Fibroblast of the aortic adventitia (primary cell): ENCODE results near the gene TMPRSS3. TPM values are rescaled to one million over a fixed set of nuclear protein-coding genes. Genes with fewer than 3 reads are reported as not detected.

Experiments
- DNase-seq: peaks from one replicate; pipeline ENCODE4 v3.0.0-alpha.2; 2010; ENCODE audit warnings: low read depth
- H3K4me3 ChIP-seq: 2 replicates; pipeline ENCODE4 v1.5.1; 2011; ENCODE audit warnings: low read depth, mild to moderate bottlenecking, control low read depth, low read length, moderate library complexity
- total RNA-seq: library from RNA; depleted of rRNA; stranded (reverse); fragments of >200 nt; gene quantifications from 2 replicates; pipeline ENCODE4 v1.2.3, GENCODE V29; 2012; ENCODE audit warnings: low replicate concordance
- TF ChIP-seq, protein P1 (sequence below): IDR thresholded peaks from 2 replicates; pipeline ENCODE4 v1.5.1; 2011; ENCODE audit warnings: mild to moderate bottlenecking, low read length, control low read depth, inconsistent platforms; ENCODE audit not compliant: insufficient read depth

Gene TMPRSS3
- total RNA-seq, 1 donor, result not detected

DNA sequence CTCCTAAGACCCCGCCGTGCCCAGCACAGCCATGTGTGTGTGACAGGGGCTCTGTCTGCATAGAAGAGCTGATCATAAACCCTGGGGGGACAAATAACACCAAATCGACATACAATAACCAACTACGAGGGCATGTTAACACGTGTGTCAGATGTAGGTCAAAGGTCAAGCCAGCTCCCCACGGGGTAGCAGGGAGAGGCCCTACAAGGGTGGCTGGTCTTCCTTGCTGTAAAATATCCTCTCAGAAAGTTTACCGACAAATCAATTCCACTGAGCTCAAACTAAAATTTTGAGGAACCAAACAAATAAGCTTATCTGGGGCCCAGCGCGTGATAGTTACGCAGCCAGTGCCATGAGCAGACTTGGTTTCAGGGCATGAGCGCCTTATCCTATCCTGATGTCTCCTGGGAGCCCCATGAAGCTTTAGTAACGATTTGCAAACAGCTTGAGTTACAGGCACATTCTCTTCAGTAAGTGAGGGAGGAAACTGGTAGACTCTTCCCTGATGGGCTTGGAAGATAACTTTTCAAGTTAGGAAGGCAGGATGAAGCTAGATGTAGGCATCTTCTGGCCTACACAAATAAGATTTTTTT lies 2.7 kb upstream of the TMPRSS3 start:
- no peak for DNase-seq
- no peak overlapping the region for H3K4me3 ChIP-seq
- TF ChIP-seq, protein P1, sequence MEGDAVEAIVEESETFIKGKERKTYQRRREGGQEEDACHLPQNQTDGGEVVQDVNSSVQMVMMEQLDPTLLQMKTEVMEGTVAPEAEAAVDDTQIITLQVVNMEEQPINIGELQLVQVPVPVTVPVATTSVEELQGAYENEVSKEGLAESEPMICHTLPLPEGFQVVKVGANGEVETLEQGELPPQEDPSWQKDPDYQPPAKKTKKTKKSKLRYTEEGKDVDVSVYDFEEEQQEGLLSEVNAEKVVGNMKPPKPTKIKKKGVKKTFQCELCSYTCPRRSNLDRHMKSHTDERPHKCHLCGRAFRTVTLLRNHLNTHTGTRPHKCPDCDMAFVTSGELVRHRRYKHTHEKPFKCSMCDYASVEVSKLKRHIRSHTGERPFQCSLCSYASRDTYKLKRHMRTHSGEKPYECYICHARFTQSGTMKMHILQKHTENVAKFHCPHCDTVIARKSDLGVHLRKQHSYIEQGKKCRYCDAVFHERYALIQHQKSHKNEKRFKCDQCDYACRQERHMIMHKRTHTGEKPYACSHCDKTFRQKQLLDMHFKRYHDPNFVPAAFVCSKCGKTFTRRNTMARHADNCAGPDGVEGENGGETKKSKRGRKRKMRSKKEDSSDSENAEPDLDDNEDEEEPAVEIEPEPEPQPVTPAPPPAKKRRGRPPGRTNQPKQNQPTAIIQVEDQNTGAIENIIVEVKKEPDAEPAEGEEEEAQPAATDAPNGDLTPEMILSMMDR, result no peak

DNA sequence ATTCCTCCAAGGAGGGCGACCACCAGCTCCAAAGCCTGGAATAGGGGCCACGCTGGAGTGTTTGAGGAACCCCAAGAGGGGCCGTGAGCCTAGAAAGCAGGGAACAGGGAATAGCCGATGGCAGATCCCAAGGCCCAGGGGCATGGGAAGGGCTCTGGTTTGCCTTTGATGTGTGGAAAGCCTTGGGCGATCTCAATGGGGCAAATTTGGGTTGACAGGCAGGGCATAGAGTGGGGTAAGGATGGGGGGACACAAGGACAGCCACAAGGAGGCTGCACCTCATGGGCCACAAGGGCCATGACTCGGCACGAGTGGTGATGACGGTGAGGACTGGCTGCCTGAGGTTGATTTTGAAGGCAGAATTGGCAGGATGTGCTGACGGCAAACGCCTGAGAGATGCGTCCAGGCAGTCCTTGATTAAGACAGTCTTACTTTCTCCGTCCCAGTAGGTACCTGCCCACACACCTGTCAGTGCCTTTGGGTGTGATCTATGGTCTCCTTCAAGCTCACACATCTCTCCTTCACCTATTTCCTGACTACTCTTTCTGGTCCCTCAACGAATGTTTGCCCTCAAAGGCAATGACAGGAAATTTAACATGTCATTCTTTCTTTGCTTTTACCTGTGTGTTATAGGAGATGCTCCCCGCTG lies 2.0 kb upstream of the TMPRSS3 start:
- DNase-seq, result no peak
- no peak overlapping the region for H3K4me3 ChIP-seq
- TF ChIP-seq, protein P1, result no peak

DNA sequence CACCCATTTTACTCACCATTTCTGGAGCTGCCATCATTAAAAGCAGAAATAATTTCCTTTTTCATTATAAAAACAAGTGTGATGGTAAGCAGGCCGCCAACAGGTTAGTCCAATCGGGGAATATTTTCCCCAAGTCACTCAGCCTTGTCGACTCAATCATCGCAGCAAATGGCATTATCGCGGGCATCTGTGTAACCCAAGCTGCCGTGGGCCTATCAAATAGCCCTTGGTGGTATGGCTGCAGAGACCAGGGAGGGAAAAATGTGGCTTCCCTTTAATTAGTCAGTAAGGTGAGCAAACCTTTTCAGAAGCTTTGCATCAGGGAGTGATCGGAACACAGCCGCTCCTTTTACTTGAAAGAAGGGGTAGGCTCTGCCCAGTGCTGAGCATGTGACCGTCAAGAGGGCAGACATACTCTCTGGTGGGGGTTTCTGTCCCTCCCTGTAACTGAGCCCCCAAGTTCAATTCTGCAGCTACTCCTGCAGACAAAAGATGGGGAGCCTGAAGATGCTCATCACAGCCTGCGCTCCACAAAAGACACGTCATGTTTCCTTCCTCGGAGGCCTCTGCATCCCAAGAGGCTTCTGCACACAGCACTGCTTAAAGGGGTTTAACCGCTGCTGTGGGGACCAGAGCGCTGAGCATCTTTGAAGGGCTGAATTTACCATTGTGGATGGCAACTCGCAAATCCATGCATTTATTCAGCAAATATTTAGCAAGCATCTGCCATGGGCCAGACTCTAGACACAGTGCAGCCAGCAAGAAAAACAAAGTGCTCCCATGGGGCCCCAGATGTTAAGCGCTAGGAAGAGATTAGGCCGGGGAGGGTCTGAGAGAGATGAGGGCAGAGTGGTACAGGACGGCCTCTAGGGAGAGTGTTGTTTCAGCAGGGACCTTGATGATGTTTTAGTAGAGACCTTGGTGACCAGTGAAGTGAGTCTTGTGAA lies 1.2 kb upstream of the TMPRSS3 start:
- no peak overlapping the region for H3K4me3 ChIP-seq
- no peak for DNase-seq
- TF ChIP-seq, protein P1, result no peak

DNA sequence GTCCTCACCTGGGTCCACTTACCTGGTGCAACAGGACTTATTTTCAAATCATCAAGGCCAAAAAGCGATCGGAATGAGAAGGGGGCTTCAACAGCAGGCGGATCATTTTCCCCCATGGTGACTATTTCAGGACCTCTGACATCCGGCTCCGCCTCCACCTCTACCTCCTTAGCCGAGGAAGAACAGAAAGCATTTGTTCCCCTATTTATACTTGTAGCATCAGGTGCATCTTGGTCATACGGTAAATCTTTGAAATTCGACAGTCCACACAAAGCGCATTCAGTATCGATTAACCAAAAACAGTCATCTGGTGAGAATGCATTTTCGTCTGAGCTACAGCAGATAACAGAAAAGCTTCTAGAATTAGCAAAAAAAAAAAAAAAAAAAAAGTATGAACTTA lies 550 bp downstream of the TMPRSS3 start:
- H3K4me3 ChIP-seq, result no peak overlapping the region
- TF ChIP-seq, protein P1, result no peak
- DNase-seq, result no peak

DNA sequence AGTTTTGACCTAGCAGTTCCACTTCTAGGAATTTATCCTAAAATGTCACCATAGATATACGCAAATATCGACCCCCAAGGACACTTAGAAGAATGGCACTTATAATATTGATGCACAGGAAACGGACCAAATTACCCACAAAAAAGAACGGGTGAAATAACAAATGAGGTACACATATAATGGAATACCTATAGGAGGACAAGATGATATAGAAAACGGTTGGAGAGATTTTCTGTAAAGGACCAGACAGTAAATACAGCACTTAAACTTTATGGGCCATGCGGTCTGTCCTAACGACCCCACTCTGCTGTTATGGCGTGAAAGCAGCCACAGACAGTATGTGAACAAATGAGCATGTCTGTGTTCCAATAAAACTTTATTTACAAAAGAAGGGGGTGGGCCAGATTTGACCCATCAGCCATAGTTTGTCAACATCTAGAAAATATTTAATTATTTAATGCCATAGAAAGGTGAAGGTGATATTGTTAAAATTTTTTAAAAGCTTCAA lies 2.4 kb downstream of the TMPRSS3 start:
- no peak overlapping the region for H3K4me3 ChIP-seq
- TF ChIP-seq, protein P1, result no peak
- no peak for DNase-seq

DNA sequence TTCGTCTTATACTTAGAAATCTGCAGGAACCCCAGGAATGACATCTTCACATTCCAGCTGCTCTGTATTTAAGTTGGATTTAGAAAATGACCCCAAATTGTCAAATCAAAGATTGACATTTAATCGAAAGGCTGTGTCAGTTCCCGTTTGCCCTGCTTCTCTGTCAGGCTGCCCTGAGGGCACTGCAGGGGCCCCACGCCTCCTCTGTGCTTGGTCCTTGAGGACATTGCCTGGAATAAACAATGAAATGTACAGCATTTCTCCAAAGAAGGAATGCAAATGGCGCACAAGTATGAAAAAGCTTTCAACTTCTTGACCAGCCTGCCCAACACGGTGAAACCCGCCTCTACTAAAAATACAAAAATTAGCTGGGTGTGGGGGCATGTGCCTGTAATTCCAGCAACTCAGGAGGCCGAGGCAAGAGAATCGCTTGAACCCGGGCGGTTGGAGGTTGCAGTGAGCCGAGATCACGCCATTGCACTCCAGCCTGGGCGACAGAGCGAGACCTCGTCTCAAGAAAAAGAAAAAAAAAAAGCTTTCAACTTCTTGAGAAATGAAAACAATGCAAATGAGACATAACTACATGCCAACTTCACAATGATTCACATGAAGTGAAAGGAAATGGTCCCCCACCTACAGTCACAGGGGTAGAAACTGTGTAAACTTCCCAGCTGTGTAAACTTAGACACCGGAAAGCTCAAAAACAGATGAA lies 3.0 kb downstream of the TMPRSS3 start:
- TF ChIP-seq, protein P1, result no peak
- no peak overlapping the region for H3K4me3 ChIP-seq
- no peak for DNase-seq
